Body of pancreas (tissue), 4 donors: ENCODE measurements around the gene SCFD2.

ENCODE experiments used
- CTCF ChIP-seq, 7 experiments: fragments of 450-650 bp in 4 of 7; fragments of 200-600 bp in 3 of 7; sonication (generic) in 3 of 7; IDR thresholded peaks; one replicate each; pipeline ENCODE4 v1.5.1; 2016 to 2019; ENCODE audit warnings: antibody characterized with exemption in 7 of 7
- POLR2A ChIP-seq, 3 donors: fragments of 450-650 bp; IDR thresholded peaks; one replicate each; pipeline ENCODE4 v1.6.1; 2016; ENCODE audit warnings: antibody characterized with exemption in 3 of 3, mild to moderate bottlenecking in 2 of 3

GRCh38 chr4:52947401-52948056 lies 418.3 kb downstream of the SCFD2 start:
- TF ChIP-seq CTCF (IDR thresholded peaks at IDR 0.05) (no peak), POLR2A (IDR thresholded peaks at IDR 0.05) (no peak)
